HG02571 (cell line): ENCODE data around the gene SUMO3.

Experiments used
- ATAC-seq: cut with Tn5 transposase; IDR thresholded peaks from one replicate; pipeline ENCODE4 v1.9.1; 2021; ENCODE audit warnings: mild to moderate bottlenecking, moderate library complexity; ENCODE audit not compliant: unreplicated experiment

The SUMO3 gene

GRCh38 chr21:44804762-44805161 lies 13.1 kb downstream of the SUMO3 start:
- ATAC-seq = no peak

GRCh38 chr21:44803651-44804050 lies 14.2 kb downstream of the SUMO3 start:
- ATAC-seq = no peak

- no peak for ATAC-seq
These were observed 15.3 kb downstream of the SUMO3 start for GRCh38 chr21:44802396-44803153.

- ATAC-seq = peak; percentile 53
These were observed 16.1 kb downstream of the SUMO3 start, which contains the start of gene UBE2G2 for GRCh38 chr21:44801468-44802395. TSS of gene UBE2G2 (minus strand) at chr21:44801820. CDS start at chr21:44801748, 72 bp downstream.

- peak; percentile 44 for ATAC-seq
These were observed 16.8 kb downstream of the SUMO3 start for GRCh38 chr21:44800971-44801467.

GRCh38 chr21:44800103-44800502 lies 17.8 kb downstream of the SUMO3 start:
- ATAC-seq = no peak

- ATAC-seq = no peak
These were observed 18.2 kb downstream of the SUMO3 start for GRCh38 chr21:44799646-44800045.

GRCh38 chr21:44797775-44798174 lies 20.1 kb downstream of the SUMO3 start:
- ATAC-seq = no peak

GRCh38 chr21:44795342-44795741 lies 22.5 kb downstream of the SUMO3 start:
- no peak for ATAC-seq

- ATAC-seq = no peak
These were observed 24.1 kb downstream of the SUMO3 start for GRCh38 chr21:44793592-44794374.

GRCh38 chr21:44792702-44793591 lies 24.9 kb downstream of the SUMO3 start:
- no peak for ATAC-seq

GRCh38 chr21:44791993-44792392 lies 25.9 kb downstream of the SUMO3 start:
- ATAC-seq = no peak

GRCh38 chr21:44791246-44791645 lies 26.6 kb downstream of the SUMO3 start:
- no peak for ATAC-seq

- no peak for ATAC-seq
These were observed 27.5 kb downstream of the SUMO3 start for GRCh38 chr21:44790368-44790767.

GRCh38 chr21:44789880-44790279 lies 28.0 kb downstream of the SUMO3 start:
- no peak for ATAC-seq

GRCh38 chr21:44785620-44786335 lies 32.1 kb downstream of the SUMO3 start:
- no peak for ATAC-seq

GRCh38 chr21:44784810-44785209 lies 33.1 kb downstream of the SUMO3 start:
- ATAC-seq = no peak

- no peak for ATAC-seq
These were observed 34.7 kb downstream of the SUMO3 start for GRCh38 chr21:44783020-44783696.
